ENCODE measurements around the gene GPRC5C. TPM values are rescaled to one million over a fixed set of nuclear protein-coding genes. Genes with fewer than 3 reads are reported as not detected.

The GPRC5C gene
- total and polyA plus RNA-seq, 2 donors (not counting 1 experiment from before 2014, with no cell fraction given), result 0.66 to 1.1 TPM

- Histone ChIP-seq H2AFZ (ENCODE audit: insufficient read depth, low read depth, low read length, poor library complexity, severe bottlenecking) (peak overlapping the region; percentile 89), H3K27me3 (replicated peaks in 1 of 4; ENCODE audit: control extremely low read depth in 1 of 4, control insufficient read depth in 3 of 4, insufficient read depth in 4 of 4, low read length in 3 of 4) (no peaks in the 10 kb centered on the region), H3K36me3 (replicated peaks in 1 of 2; ENCODE audit: control extremely low read depth in 1 of 2, control insufficient read depth in 1 of 2, extremely low read depth in 1 of 2, insufficient read depth in 2 of 2, low read length in 1 of 2) (no peaks in the 10 kb centered on the region), H3K9ac (ENCODE audit: low read length) (no peak overlapping the region), H3K27ac (ENCODE audit: low read length in 2 of 2) (no peak overlapping the region), H3K79me2 (ENCODE audit: control insufficient read depth, insufficient read depth, low read length) (no peaks in the 10 kb centered on the region), H3K4me2 (replicated peaks; ENCODE audit: low read depth, low read length, poor library complexity, severe bottlenecking) (peak overlapping the region; percentile 97), H4K20me1 (ENCODE audit: control insufficient read depth, insufficient read depth, low read length, poor library complexity, severe bottlenecking) (no peaks in the 10 kb centered on the region), H3K9me3 (ENCODE audit: control extremely low read depth in 1 of 3, control insufficient read depth in 2 of 3, insufficient read depth in 1 of 3, low read length in 2 of 3) (no peaks in the 10 kb centered on the region), H3K4me1 (ENCODE audit: control insufficient read depth in 2 of 2, insufficient read depth in 2 of 2, low read length in 2 of 2) (peaks cover 32 to 40% of the 10 kb centered on the region in 2 donors), H3K4me3 (ENCODE audit: control extremely low read depth in 1 of 5, extremely low read depth in 1 of 5, insufficient read depth in 1 of 5, low read depth in 2 of 5, low read length in 4 of 5) (peak overlapping the region in 2 of 5 experiments; percentile 56 to 78)
- no peak for DNase-seq
- H3K27me3 Mint-ChIP-seq, result peaks cover 10% of the 10 kb centered on the region
- POLR2A ChIA-PET, result no interaction called here
- intact Hi-C loops (cut with micrococcal nuclease), result no loop called here
- no peak overlapping the region for H3K27ac Mint-ChIP-seq
- CTCF ChIA-PET, result interaction anchor here (1.1 to 1.3 kb wide), 2 partner anchors 8 to 66 kb away, joined by 4 to 8 read pairs; partner anchors contain the start of gene CD300LB
- 84% methylated on average over 8 of the region's 8 CpGs for WGBS (ENCODE audit: insufficient coverage)
- H3K4me3 Mint-ChIP-seq, result no peak overlapping the region
- TF ChIP-seq CTCF (IDR thresholded peaks at IDR 0.05), result no peak
- TF ChIP-seq EZH2 (IDR thresholded peaks at IDR 0.05; ENCODE audit: borderline replicate concordance, insufficient read depth, low read depth, low read length, poor library complexity, severe bottlenecking), result no peak
- H3K9me3 Mint-ChIP-seq (ENCODE audit: insufficient read depth), result no peaks in the 10 kb centered on the region
- peaks cover 22% of the 10 kb centered on the region for H3K4me1 Mint-ChIP-seq
- no peak for ATAC-seq (ENCODE audit: low read depth)
Measured at GRCh38 chr17:74465378-74466110, 33.7 kb downstream of the GPRC5C start.

All from B cell (primary cell).